GM18858 (cell line): ENCODE data around the gene SARDH.

Experiments
- ATAC-seq: cut with Tn5 transposase; IDR thresholded peaks from one replicate; pipeline ENCODE4 v1.9.1; 2021; ENCODE audit not compliant: unreplicated experiment

The SARDH gene

GRCh38 chr9:133703591-133704399, 34.4 kb downstream of the SARDH start:
- ATAC-seq = no peak

GRCh38 chr9:133702798-133703590, 35.2 kb downstream of the SARDH start:
- ATAC-seq = no peak

- no peak for ATAC-seq
These were observed 36.0 kb downstream of the SARDH start for GRCh38 chr9:133701981-133702797.

GRCh38 chr9:133701321-133701980, 36.7 kb downstream of the SARDH start:
- ATAC-seq = no peak

- no peak for ATAC-seq
These were observed 37.3 kb downstream of the SARDH start for GRCh38 chr9:133700819-133701320.

- ATAC-seq = no peak
These were observed 38.6 kb downstream of the SARDH start for GRCh38 chr9:133699546-133699945.

- ATAC-seq = no peak
These were observed 42.1 kb downstream of the SARDH start for GRCh38 chr9:133696071-133696472.

- ATAC-seq = no peak
These were observed 43.5 kb downstream of the SARDH start for GRCh38 chr9:133694686-133695085.

- no peak for ATAC-seq
These were observed 44.2 kb downstream of the SARDH start for GRCh38 chr9:133693703-133694529.

GRCh38 chr9:133693116-133693515, 45.0 kb downstream of the SARDH start:
- ATAC-seq = no peak

GRCh38 chr9:133692364-133692985, 45.7 kb downstream of the SARDH start:
- no peak for ATAC-seq

GRCh38 chr9:133691626-133692363, 46.4 kb downstream of the SARDH start:
- no peak for ATAC-seq

GRCh38 chr9:133691191-133691590, 47.0 kb downstream of the SARDH start:
- ATAC-seq = no peak

- ATAC-seq = no peak
These were observed 48.0 kb downstream of the SARDH start for GRCh38 chr9:133690081-133690561.

- ATAC-seq = no peak
These were observed 48.9 kb downstream of the SARDH start for GRCh38 chr9:133689151-133689763.

- ATAC-seq = no peak
These were observed 50.0 kb downstream of the SARDH start for GRCh38 chr9:133687856-133688761.
